GM12872 (cell line): ENCODE data around the gene DPCD.

Source experiments
- TF ChIP-seq, protein P1 (sequence below): IDR thresholded peaks from 3 replicates; pipeline ENCODE4 v1.5.1; 2011; ENCODE audit warnings: low read depth, mild to moderate bottlenecking, low read length, moderate library complexity; ENCODE audit not compliant: insufficient read depth

DPCD gene

GRCh38 chr10:101587725-101588653 lies at the start of gene DPCD, which contains the start of gene POLL:
DPCD (plus strand) TSS chr10:101588321; CDS start chr10:101588337, 16 bp downstream.
POLL (minus strand) TSS chr10:101588257; CDS start chr10:101587360, 897 bp downstream.
- TF ChIP-seq, protein P1, sequence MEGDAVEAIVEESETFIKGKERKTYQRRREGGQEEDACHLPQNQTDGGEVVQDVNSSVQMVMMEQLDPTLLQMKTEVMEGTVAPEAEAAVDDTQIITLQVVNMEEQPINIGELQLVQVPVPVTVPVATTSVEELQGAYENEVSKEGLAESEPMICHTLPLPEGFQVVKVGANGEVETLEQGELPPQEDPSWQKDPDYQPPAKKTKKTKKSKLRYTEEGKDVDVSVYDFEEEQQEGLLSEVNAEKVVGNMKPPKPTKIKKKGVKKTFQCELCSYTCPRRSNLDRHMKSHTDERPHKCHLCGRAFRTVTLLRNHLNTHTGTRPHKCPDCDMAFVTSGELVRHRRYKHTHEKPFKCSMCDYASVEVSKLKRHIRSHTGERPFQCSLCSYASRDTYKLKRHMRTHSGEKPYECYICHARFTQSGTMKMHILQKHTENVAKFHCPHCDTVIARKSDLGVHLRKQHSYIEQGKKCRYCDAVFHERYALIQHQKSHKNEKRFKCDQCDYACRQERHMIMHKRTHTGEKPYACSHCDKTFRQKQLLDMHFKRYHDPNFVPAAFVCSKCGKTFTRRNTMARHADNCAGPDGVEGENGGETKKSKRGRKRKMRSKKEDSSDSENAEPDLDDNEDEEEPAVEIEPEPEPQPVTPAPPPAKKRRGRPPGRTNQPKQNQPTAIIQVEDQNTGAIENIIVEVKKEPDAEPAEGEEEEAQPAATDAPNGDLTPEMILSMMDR: no peak

DNA sequence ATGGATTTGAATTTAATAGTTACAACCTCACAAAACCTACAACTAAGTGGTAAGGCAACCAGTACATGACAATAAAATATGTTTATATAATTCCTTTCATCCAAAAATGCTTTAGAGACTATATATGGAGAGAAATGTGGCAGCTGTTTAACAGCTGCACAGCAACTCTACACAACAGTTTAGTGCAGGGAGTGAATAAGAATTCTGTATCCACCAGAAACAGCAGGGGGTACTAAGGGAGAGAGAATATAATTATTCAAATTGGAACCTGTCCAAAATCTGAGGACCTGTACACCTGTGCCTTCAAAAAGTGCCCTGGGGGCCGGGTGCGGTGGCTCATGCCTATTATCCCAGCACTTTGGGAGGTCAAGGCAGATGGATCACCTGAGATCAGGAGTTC lies 49.7 kb upstream of the DPCD start:
- TF ChIP-seq, protein P1: no peak

DNA sequence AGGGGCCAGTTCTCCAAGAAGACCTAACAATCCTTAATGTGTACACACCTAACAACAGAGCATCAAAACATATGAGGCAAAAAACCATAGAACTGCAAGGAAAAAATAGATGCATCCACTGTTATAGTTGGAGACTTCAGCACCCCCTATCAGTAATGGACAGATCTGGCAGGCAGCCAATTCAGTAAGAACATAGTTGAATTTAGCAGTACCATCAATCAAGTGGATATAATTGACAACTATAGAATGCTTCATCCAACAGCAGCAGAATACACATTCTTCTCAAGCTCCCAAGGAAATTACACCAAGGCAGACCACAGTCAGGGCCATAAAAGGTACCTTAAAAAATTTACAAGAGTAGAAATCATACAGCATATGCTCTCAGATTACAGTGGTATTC lies 42.2 kb upstream of the DPCD start:
- TF ChIP-seq, protein P1: no peak

GRCh38 chr10:101550965-101551364 lies 37.2 kb upstream of the DPCD start:
- TF ChIP-seq, protein P1: no peak

DNA sequence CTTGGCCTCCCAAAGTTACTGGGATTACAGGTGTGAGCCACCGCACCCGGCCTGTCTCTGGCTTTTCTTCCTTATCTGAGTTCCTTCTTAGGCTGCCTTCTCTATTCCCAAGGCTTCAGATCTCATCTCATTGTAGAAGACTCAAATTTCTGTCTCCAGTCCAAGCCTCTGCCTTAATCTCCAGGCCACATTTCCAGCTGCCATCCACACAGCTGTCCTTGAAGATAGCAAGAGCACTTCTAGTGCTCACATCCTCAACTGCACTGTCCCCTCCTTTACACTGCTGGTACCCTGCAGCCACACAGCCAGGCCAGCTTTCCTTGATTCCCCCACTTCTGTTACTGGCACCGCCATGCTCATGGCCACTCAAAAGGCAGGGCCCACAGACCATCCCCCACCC lies 35.7 kb upstream of the DPCD start:
- TF ChIP-seq, protein P1: no peak

- TF ChIP-seq, protein P1: no peak
These were observed 30.6 kb upstream of the DPCD start for GRCh38 chr10:101557541-101557940.

DNA sequence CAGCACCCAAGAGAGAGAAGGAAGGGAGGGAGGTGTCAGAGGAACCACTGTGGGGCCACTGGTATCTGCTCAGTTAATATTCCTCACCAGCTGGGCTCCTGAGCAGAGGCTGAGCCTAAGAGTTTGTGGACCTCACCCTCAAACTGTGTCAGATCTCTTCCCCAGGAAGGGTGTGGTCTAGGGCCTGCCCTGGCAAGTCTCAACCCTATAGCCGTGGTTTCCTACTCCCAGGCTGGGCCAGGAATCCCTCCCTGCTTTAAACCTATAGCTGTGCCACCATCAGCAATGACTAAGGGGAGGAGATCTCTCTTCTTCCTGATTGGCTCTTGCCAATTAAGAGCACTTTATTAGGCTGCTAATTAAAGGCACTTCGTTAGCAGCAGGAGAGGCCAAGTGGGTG lies 29.9 kb upstream of the DPCD start:
- TF ChIP-seq, protein P1: no peak
